ENCODE data around the gene SGCA. TPM values are rescaled to one million over a fixed set of nuclear protein-coding genes. Genes with fewer than 3 reads are reported as not detected.

The SGCA gene
- total RNA-seq, 4 donors from 2014 or later, result 1.8 to 7.8 (median 4.9) TPM

- no peak for DNase-seq (ENCODE audit: low spot score in 2 of 2)
- H3K27ac ChIP-seq, result no peak overlapping the region
- no peak overlapping the region for H3K4me3 ChIP-seq
- peaks cover 0 to 30% of the 10 kb centered on the region in 2 donors for H3K27me3 ChIP-seq
- H3K36me3 ChIP-seq, result no peaks in the 10 kb centered on the region
- TF ChIP-seq EP300 (IDR thresholded peaks at IDR 0.05) (no peak), POLR2A (IDR thresholded peaks at IDR 0.05) (no peak), CTCF (IDR thresholded peaks at IDR 0.05) (no peak)
- whole genome bisulfite sequencing, 2 donors, result 90% methylated on average over 7 of the region's 7 CpGs
- H3K9me3 ChIP-seq, result no peaks in the 10 kb centered on the region
- H3K4me1 ChIP-seq, result peaks cover 0 to 20% (median 8%) of the 10 kb centered on the region in 4 donors
Observed at GRCh38 chr17:50120475-50121253, 45.1 kb upstream of the SGCA start.

- peaks cover 0 to 20% of the 10 kb centered on the region in 2 donors for H3K27me3 ChIP-seq
- no peaks in the 10 kb centered on the region for H3K36me3 ChIP-seq
- WGBS, 2 donors, result 75 to 90% methylated on average over 3 of the region's 3 CpGs
- peaks cover 0 to 13% (median 3%) of the 10 kb centered on the region in 4 donors for H3K4me1 ChIP-seq
- H3K4me3 ChIP-seq, result no peak overlapping the region
- no peaks in the 10 kb centered on the region for H3K9me3 ChIP-seq
- peak overlapping the region in 1 of 4 donors; percentile 46 for H3K27ac ChIP-seq
- DNase-seq (ENCODE audit: low spot score in 2 of 2), result no peak
- no peak for TF ChIP-seq EP300 (IDR thresholded peaks at IDR 0.05)
- no peak for TF ChIP-seq CTCF (IDR thresholded peaks at IDR 0.05)
- TF ChIP-seq POLR2A (IDR thresholded peaks at IDR 0.05), result no peak
Observed at GRCh38 chr17:50122945-50123344, 42.9 kb upstream of the SGCA start.

- Histone ChIP-seq H3K27me3 (peaks cover 0 to 20% of the 10 kb centered on the region in 2 donors), H3K27ac (peak overlapping the region in 2 of 4 donors; percentile 46 to 50), H3K4me1 (peaks cover 0 to 21% (median 6%) of the 10 kb centered on the region in 4 donors), H3K9me3 (no peaks in the 10 kb centered on the region), H3K4me3 (no peak overlapping the region), H3K36me3 (no peaks in the 10 kb centered on the region)
- TF ChIP-seq POLR2A (IDR thresholded peaks at IDR 0.05) (no peak), EP300 (IDR thresholded peaks at IDR 0.05) (no peak), CTCF (IDR thresholded peaks at IDR 0.05) (no peak)
- 36 to 46% methylated on average over 12 of the region's 12 CpGs for WGBS, 2 donors
- no peak for DNase-seq (ENCODE audit: low spot score in 2 of 2)
Observed at GRCh38 chr17:50123649-50124349, 42.0 kb upstream of the SGCA start.

GRCh38 chr17:50125420-50125997 is 40.3 kb upstream of the SGCA start:
- H3K9me3 ChIP-seq, result no peaks in the 10 kb centered on the region
- H3K36me3 ChIP-seq, result no peaks in the 10 kb centered on the region
- H3K27me3 ChIP-seq, result peaks cover 0 to 34% of the 10 kb centered on the region in 2 donors
- TF ChIP-seq POLR2A (IDR thresholded peaks at IDR 0.05) (no peak), EP300 (IDR thresholded peaks at IDR 0.05) (no peak), CTCF (IDR thresholded peaks at IDR 0.05) (no peak)
- H3K27ac ChIP-seq, result no peak overlapping the region
- no peak overlapping the region for H3K4me3 ChIP-seq
- DNase-seq (ENCODE audit: low spot score in 2 of 2), result no peak
- peaks cover 0 to 38% (median 20%) of the 10 kb centered on the region in 4 donors for H3K4me1 ChIP-seq
- 95 to 97% methylated on average over 4 of the region's 4 CpGs for WGBS, 2 donors

Measured in tibial nerve (tissue), 4 donors.